GM21576 (cell line): ENCODE results near the gene ARGLU1.
A peak's percentile ranks its signal among the peaks of the same experiment; 100 is the strongest.
"Not testable (repeated sequence)": the region's sequence is repeated elsewhere in the genome, so short reads cannot be mapped to it uniquely, and the experiment has no call there.

Experiments used
- ATAC-seq: cut with Tn5 transposase; IDR thresholded peaks from one replicate; pipeline ENCODE4 v1.9.1; 2021; ENCODE audit warnings: mild to moderate bottlenecking, moderate library complexity; ENCODE audit not compliant: unreplicated experiment

The ARGLU1 gene, protein sequence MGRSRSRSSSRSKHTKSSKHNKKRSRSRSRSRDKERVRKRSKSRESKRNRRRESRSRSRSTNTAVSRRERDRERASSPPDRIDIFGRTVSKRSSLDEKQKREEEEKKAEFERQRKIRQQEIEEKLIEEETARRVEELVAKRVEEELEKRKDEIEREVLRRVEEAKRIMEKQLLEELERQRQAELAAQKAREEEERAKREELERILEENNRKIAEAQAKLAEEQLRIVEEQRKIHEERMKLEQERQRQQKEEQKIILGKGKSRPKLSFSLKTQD

GRCh38 chr13:106567474-106568298, at the start of gene ARGLU1:
TSS of gene ARGLU1 (minus strand) at chr13:106568137. CDS start at chr13:106567919, 218 bp downstream.
- ATAC-seq: peak; percentile 74

DNA sequence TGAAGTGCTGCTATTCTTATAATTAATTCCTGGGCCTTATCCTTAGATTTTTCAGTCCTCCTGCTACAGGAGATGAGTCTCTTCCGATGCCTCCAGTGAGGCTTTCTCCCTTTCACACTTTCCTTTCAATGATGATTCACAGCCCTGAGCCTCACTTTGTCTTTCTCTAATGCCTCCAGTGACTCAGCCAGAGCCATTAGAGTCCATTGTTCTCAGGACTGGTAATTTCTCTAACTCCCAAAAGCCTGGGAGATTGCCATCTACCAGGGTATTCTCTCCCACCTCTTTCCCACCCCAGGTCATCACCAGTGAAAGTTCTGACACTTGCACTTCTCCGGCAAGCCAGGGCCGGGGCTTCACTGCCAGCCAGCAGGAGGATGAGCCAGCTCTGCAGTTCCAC, 49.6 kb upstream of the ARGLU1 start:
- ATAC-seq: no peak

DNA sequence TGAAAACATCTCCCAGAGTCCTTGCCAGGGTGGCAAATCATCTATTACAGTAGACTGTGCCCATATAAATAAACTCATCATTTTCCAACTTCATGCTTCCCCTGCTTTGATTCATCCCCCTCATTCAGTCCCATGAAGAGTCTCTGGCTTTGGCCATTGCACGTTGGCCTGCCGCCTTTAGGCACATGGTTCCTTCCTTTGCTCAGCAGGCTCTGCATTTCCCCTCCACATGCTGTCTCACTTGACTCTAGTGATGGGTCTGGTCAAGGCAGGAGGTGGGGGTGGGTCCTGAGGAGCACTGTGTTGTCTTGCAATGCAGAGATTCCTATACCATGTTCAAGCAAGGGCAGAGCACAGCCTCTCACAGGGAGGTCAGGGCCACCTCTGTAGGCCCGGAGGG, 48.8 kb upstream of the ARGLU1 start:
- ATAC-seq: no peak

- no peak for ATAC-seq
Measured at GRCh38 chr13:106614874-106615273, 46.9 kb upstream of the ARGLU1 start.

- no peak for ATAC-seq
Measured at GRCh38 chr13:106612688-106613087, 44.8 kb upstream of the ARGLU1 start.

GRCh38 chr13:106610486-106610885, 42.5 kb upstream of the ARGLU1 start:
- no peak for ATAC-seq

- no peak for ATAC-seq
Measured at GRCh38 chr13:106609116-106609515, 41.2 kb upstream of the ARGLU1 start.

- no peak for ATAC-seq
Measured at GRCh38 chr13:106603546-106603945, 35.6 kb upstream of the ARGLU1 start.

GRCh38 chr13:106602178-106602577, 34.2 kb upstream of the ARGLU1 start:
- ATAC-seq: no peak

- no peak for ATAC-seq
Measured at GRCh38 chr13:106601489-106601888, 33.6 kb upstream of the ARGLU1 start.

- ATAC-seq: not testable (repeated sequence)
Measured at GRCh38 chr13:106600798-106601135, 32.8 kb upstream of the ARGLU1 start.

GRCh38 chr13:106599875-106600797, 32.2 kb upstream of the ARGLU1 start:
- no peak for ATAC-seq

DNA sequence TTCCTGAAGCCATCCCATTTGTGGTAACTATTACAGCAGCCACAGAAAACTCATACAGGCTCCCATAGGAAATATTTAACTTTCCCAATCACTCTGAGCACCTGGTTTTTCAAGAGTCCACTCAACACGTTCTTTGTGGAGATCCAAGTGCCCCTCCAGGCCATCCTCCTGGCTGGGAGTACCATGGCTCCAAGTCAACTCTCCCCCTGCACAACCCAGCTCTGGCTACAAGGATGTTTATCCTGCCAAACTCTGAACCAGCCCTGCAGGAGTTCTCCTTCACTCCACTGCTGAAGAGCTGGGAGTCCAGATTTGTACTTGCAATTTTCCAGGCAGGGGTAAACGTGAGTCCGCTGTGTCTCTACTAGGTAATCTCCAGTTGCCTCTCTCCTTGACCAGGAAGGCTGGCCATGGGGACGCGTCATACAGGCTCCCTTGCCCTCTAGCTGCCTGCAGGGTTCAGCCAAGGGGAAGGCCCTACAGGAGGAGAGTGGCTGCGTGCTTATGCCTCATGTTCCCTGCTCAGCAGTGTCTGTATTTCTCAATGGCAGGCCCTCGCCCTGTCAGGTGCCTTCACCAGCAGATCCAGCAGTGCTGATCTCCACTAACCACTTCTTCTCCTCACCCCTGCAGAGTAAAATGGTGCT, 29.9 kb upstream of the ARGLU1 start:
- no peak for ATAC-seq

GRCh38 chr13:106597186-106597585, 29.2 kb upstream of the ARGLU1 start:
- no peak for ATAC-seq

- ATAC-seq: no peak
Measured at GRCh38 chr13:106596275-106596937, 28.5 kb upstream of the ARGLU1 start.

DNA sequence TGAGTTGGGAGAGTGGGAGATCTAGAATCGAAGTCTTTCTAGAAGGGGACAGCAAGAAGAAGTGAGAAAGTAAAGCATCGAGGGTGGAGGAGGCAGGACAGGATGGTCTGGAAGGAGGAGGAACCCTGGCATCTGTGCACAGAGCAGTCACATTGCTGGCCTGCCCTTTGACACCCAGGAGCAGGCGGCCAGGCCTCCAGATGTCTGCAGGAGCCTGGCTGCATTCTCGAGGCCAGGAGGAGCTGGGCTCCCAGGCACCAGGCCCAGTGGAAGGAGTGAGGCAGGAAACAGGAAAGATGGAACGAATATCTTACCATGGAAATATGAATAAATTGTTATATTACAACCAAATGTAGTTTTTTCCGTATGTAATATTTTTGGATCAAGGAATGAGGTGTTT, 27.7 kb upstream of the ARGLU1 start:
- no peak for ATAC-seq

DNA sequence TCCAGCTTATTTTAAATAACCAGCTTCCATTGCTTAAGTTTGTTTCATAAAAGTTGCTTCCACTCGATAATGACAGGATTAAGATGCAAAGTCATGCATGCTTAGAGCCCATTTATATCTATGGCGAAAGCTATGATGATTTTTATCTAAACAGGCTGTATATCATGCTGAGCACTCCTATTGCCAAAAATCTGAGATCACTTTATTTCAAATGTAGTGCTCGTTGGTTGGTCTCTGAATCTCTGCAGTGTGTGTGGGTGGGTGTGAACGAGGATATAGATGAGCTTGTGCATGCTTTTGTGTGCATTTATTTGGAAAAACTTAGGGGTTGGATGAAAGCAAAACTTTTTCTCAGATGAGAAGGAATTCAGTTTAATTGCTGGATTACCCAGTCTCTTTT, 27.0 kb upstream of the ARGLU1 start:
- ATAC-seq: no peak

- ATAC-seq: no peak
Measured at GRCh38 chr13:106593132-106593531, 25.2 kb upstream of the ARGLU1 start.

- no peak for ATAC-seq
Measured at GRCh38 chr13:106591299-106591698, 23.4 kb upstream of the ARGLU1 start.

DNA sequence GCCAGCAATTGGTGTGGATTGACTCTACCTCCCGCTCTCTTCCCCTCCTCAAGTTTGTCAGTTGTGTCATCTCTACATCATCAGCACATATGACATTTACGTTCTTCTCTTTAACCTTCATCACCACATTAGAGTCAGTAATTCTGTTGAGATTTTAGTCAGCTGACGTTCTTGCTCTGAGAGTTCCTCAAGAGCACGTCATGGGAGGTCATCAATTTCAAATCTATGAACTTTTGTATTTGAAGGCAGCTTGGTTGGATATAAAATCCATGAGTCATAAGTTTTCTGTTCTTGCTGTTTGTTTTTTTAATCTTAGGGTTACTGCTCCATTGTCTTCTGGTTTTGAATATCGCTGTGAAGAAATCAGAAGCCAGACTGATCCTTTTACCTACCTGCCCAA, 21.8 kb upstream of the ARGLU1 start:
- ATAC-seq: no peak
